Measurements from ENCODE around the gene USF3. TPM values are rescaled to one million over a fixed set of nuclear protein-coding genes. Genes with fewer than 3 reads are reported as not detected.

USF3 gene
- total and polyA plus RNA-seq, 2 of the 4 experiments (the other 2 are of a cell fraction) = 3.0 to 5.2 TPM

GRCh38 chr3:113662824-113663223 lies 33.6 kb downstream of the USF3 start:
- no peak overlapping the region for H3K4ac ChIP-seq (ENCODE audit: low read depth, low read length)
- TF ChIP-seq SMC3 (IDR thresholded peaks at IDR 0.05; ENCODE audit: low read depth, low read length) (no peak), CTCF (conservative IDR thresholded peaks at IDR 0.05; ENCODE audit: low read depth, low read length) (no peak), CHD1 (IDR thresholded peaks at IDR 0.05; ENCODE audit: low read depth, low read length) (no peak), RAD21 (IDR thresholded peaks at IDR 0.05; ENCODE audit: low read length) (no peak), FOS (IDR thresholded peaks at IDR 0.05; ENCODE audit: low read depth, low read length) (no peak), MAFK (IDR thresholded peaks at IDR 0.05; ENCODE audit: low read depth, low read length) (no peak), ELK1 (IDR thresholded peaks at IDR 0.05; ENCODE audit: borderline replicate concordance, low read depth, low read length) (no peak), MAZ (IDR thresholded peaks at IDR 0.05; ENCODE audit: borderline replicate concordance, low read depth, low read length) (no peak), CEBPB (IDR thresholded peaks at IDR 0.05; ENCODE audit: low read depth, low read length) (no peak), RFX5 (IDR thresholded peaks at IDR 0.05; ENCODE audit: low read depth, low read length) (no peak), USF2 (IDR thresholded peaks at IDR 0.05; ENCODE audit: low read depth, low read length) (no peak), RCOR1 (IDR thresholded peaks at IDR 0.05; ENCODE audit: insufficient replicate concordance, low read length) (no peak), MXI1 (IDR thresholded peaks at IDR 0.05; ENCODE audit: borderline replicate concordance, low read depth, low read length) (no peak), NFE2L2 (IDR thresholded peaks at IDR 0.05; ENCODE audit: low read depth, low read length) (no peak)
- H3K23ac ChIP-seq (ENCODE audit: low read depth, low read length) = no peak overlapping the region; the same call in 1 of the 2 replicates
- ATAC-seq (ENCODE audit: low read depth) = no peak
- H3K14ac ChIP-seq (replicated peaks; ENCODE audit: low read depth, low read length) = no peak overlapping the region
- H2AFZ ChIP-seq (replicated peaks; ENCODE audit: low read length, poor library complexity) = no peak overlapping the region
- no TSS peak for BruUV-seq (replicated peaks)
- no peak overlapping the region for H4K91ac ChIP-seq (ENCODE audit: insufficient read depth, low read depth, low read length)
- dilution Hi-C loops (cut with HindIII; ENCODE audit: low sequenced_read_pairs, unreplicated experiment) (no loop called here), in situ Hi-C loops (cut with MboI; ENCODE audit: low sequenced_read_pairs) (no loop called here), intact Hi-C loops (cut with micrococcal nuclease) (no loop called here)
- no peak overlapping the region for H2BK5ac ChIP-seq (ENCODE audit: low read depth, low read length, poor library complexity, severe bottlenecking)
- ChIA-PET CTCF (no interaction called here), POLR2A (ENCODE audit: unreplicated experiment) (no interaction called here)
- H3K4me2 ChIP-seq (ENCODE audit: low read depth, low read length) = no peak overlapping the region
- no peak overlapping the region for H2BK20ac ChIP-seq (ENCODE audit: low read depth, low read length)
- no peak overlapping the region for H4K5ac ChIP-seq (ENCODE audit: low read depth, low read length)
- no peak overlapping the region for H2AK5ac ChIP-seq (ENCODE audit: low read depth, low read length)
- H3K4me1 ChIP-seq (ENCODE audit: control insufficient read depth, insufficient read depth, low read length) = peaks cover 7% of the 10 kb centered on the region
- H3K79me1 ChIP-seq (ENCODE audit: low read depth in 1 of 2, low read length in 2 of 2) = no peaks in the 10 kb centered on the region; a peak in 1 of 4 replicates
- DNase-seq = no peak
- no peak overlapping the region for H3K27ac ChIP-seq (ENCODE audit: insufficient read depth, low read length)
- no peak overlapping the region for H3K9ac ChIP-seq (ENCODE audit: low read depth, low read length)
- no peak overlapping the region; the same call in 2 of the 3 replicates for H2BK15ac ChIP-seq (ENCODE audit: low read depth, low read length)
- H3K27me3 ChIP-seq (ENCODE audit: control insufficient read depth, insufficient read depth, low read length) = no peaks in the 10 kb centered on the region
- no peaks in the 10 kb centered on the region for H4K20me1 ChIP-seq (ENCODE audit: insufficient read depth, low read length)
- H3K9me3 ChIP-seq (ENCODE audit: control insufficient read depth, insufficient read depth, low read length) = no peaks in the 10 kb centered on the region
- no peak overlapping the region for H2AK9ac ChIP-seq (replicated peaks; ENCODE audit: low read depth, low read length, poor library complexity)
- H3K9me1 ChIP-seq (ENCODE audit: insufficient read depth, low read length) = peaks cover 11% of the 10 kb centered on the region
- WGBS, 2 experiments (ENCODE audit: extremely low coverage in 2 of 2, insufficient read length in 1 of 2) = no CpG with 5 or more reads among the region's 1 CpG
- no peak overlapping the region for H4K8ac ChIP-seq (ENCODE audit: low read depth in 2 of 2, low read length in 2 of 2)
- no peak overlapping the region for H2BK120ac ChIP-seq (ENCODE audit: low read depth, low read length)
- no peak overlapping the region for H3K18ac ChIP-seq (ENCODE audit: low read depth, low read length)
- no peak overlapping the region for H3K56ac ChIP-seq (ENCODE audit: extremely low read depth, insufficient read depth, low read length)
- no peak overlapping the region for H3K4me3 ChIP-seq (ENCODE audit: insufficient read depth, low read depth, low read length)
- H3K36me3 ChIP-seq (ENCODE audit: control insufficient read depth, insufficient read depth, low read length) = peaks cover 23% of the 10 kb centered on the region
